ENCODE data around the gene FXR1.

FXR1 gene

DNA sequence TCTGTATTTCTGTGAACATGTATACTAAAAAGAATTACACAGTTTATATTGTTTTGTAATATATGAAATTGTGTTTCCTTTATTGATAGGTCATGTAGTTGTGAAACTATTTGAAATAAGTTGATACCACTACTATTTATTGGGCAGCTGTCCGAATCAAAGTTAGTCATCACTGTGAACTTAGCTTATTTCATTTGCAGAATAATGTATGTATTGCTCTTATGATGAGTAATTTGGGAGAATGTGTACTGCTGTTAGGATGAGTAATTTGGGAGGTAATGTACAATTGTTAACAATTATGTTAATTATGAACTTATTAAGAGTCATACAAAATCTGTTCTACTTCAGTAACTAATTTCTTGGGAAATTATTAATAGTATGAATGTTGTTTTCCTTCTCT, 22.2 kb downstream of the FXR1 start:
- Histone ChIP-seq H3K4me1 (ENCODE audit: control insufficient read depth, insufficient read depth, low read depth, low read length) (peaks cover 5% of the 10 kb centered on the region), H3K9ac (ENCODE audit: low read length) (no peak overlapping the region), H3K4me3 (ENCODE audit: insufficient read depth in 1 of 2, low read depth in 1 of 2, low read length in 2 of 2) (no peak overlapping the region), H3K27ac (ENCODE audit: low read length, poor library complexity, severe bottlenecking) (no peak overlapping the region), H3K18ac (ENCODE audit: low read depth in 1 of 2, low read length in 2 of 2) (no peak overlapping the region), H3K79me1 (replicated peaks; ENCODE audit: low read length, poor library complexity, severe bottlenecking) (peaks cover 1% of the 10 kb centered on the region), H2AK5ac (ENCODE audit: low read length, severe bottlenecking) (no peak overlapping the region), H3K27me3 (ENCODE audit: control insufficient read depth in 1 of 2, insufficient read depth in 1 of 2, low read length in 2 of 2) (no peaks in the 10 kb centered on the region), H3K9me3 (ENCODE audit: control insufficient read depth, low read length) (no peaks in the 10 kb centered on the region), H3K23ac (ENCODE audit: low read length in 2 of 2) (no peak overlapping the region), H2BK120ac (ENCODE audit: low read depth, low read length) (no peak overlapping the region), H4K91ac (ENCODE audit: low read length) (no peak overlapping the region), H3K4ac (ENCODE audit: low read depth in 1 of 2, low read length in 2 of 2) (no peak overlapping the region), H3K4me2 (ENCODE audit: low read length, poor library complexity, severe bottlenecking) (no peak overlapping the region), H4K8ac (ENCODE audit: low read length) (no peak overlapping the region), H2BK15ac (ENCODE audit: low read depth, poor library complexity, severe bottlenecking) (no peak overlapping the region), H2BK5ac (ENCODE audit: low read depth, low read length, poor library complexity, severe bottlenecking) (no peak overlapping the region), H3K36me3 (ENCODE audit: control insufficient read depth in 1 of 2, insufficient read depth in 2 of 2, low read depth in 1 of 2, low read length in 2 of 2) (peaks cover 7 to 49% of the 10 kb centered on the region in 2 experiments), H2AFZ (ENCODE audit: low read depth, low read length) (no peak overlapping the region), H2BK12ac (ENCODE audit: low read length in 2 of 2) (no peak overlapping the region), H3K14ac (ENCODE audit: low read length in 2 of 2) (no peak overlapping the region)
- DNase-seq = no peak
- 89% methylated on average over 1 of the region's 1 CpG for WGBS

DNA sequence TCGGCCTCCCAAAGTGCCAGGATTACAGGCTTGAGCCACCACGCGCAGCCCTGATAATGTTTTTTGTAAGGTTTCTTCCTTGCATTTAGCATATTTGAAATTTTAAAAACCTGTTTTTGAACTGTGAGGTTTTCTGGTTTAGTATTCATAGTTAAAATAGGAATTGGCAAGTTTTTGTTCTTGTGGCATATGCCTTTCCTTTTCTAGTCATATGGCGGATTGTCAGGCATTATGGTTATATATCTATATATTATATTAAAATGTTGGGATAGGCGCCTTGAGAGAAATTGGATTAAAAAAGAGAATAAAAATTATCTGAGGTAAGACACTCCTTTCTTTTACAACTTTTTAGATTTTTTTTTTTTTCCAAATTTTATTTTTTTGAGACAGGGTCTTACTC, 28.4 kb downstream of the FXR1 start:
- Histone ChIP-seq H2AK5ac (ENCODE audit: low read length, severe bottlenecking) (no peak overlapping the region), H2BK5ac (ENCODE audit: low read depth, low read length, poor library complexity, severe bottlenecking) (no peak overlapping the region)

DNA sequence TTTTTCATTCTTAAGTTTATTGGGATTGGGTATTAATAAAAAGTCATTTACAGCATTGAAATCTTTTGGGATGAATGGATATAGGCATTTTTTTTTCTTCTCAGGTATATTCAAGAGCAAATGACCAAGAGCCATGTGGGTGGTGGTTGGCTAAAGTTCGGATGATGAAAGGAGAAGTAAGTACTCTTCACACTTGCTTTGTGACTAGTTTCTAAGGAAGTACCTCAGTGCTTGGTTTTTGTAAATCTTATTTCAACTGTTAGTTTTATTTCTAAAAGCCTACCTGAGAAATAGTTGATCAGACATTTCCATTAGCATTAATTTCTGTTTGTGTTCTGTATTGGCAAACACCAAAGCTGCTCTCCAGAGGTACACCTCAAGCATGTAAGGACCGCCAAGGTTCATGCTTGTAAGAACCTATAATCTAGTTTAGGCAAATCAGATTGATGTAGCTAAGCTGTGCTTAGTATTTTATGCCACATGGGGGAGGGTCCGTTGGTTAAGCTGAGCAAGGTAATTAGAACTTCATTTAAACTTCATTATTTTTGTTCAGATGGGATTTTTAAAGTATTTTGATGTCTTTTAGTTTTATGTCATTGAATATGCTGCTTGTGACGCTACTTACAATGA, 35.4 kb downstream of the FXR1 start:
- Histone ChIP-seq H3K23ac (ENCODE audit: low read length in 2 of 2) (no peak overlapping the region), H3K27ac (ENCODE audit: low read length, poor library complexity, severe bottlenecking) (no peak overlapping the region), H3K14ac (ENCODE audit: low read length in 2 of 2) (no peak overlapping the region), H4K91ac (ENCODE audit: low read length) (no peak overlapping the region), H3K4me2 (ENCODE audit: low read length, poor library complexity, severe bottlenecking) (no peak overlapping the region), H2BK5ac (ENCODE audit: low read depth, low read length, poor library complexity, severe bottlenecking) (no peak overlapping the region), H3K9ac (ENCODE audit: low read length) (no peak overlapping the region), H3K27me3 (ENCODE audit: control insufficient read depth in 1 of 2, insufficient read depth in 1 of 2, low read length in 2 of 2) (no peaks in the 10 kb centered on the region), H2BK15ac (ENCODE audit: low read depth, poor library complexity, severe bottlenecking) (no peak overlapping the region), H3K4me1 (ENCODE audit: control insufficient read depth, insufficient read depth, low read depth, low read length) (peaks cover 1% of the 10 kb centered on the region), H3K36me3 (ENCODE audit: control insufficient read depth in 1 of 2, insufficient read depth in 2 of 2, low read depth in 1 of 2, low read length in 2 of 2) (peaks cover 26 to 84% of the 10 kb centered on the region in 2 experiments), H2AK5ac (ENCODE audit: low read length, severe bottlenecking) (no peak overlapping the region), H3K79me1 (replicated peaks; ENCODE audit: low read length, poor library complexity, severe bottlenecking) (peaks cover 8% of the 10 kb centered on the region), H3K4me3 (ENCODE audit: insufficient read depth in 1 of 2, low read depth in 1 of 2, low read length in 2 of 2) (no peak overlapping the region), H2AFZ (ENCODE audit: low read depth, low read length) (no peak overlapping the region), H4K8ac (ENCODE audit: low read length) (no peak overlapping the region), H3K9me3 (ENCODE audit: control insufficient read depth, low read length) (no peaks in the 10 kb centered on the region), H3K4ac (ENCODE audit: low read depth in 1 of 2, low read length in 2 of 2) (no peak overlapping the region), H2BK12ac (ENCODE audit: low read length in 2 of 2) (no peak overlapping the region), H2BK120ac (ENCODE audit: low read depth, low read length) (no peak overlapping the region), H3K18ac (ENCODE audit: low read depth in 1 of 2, low read length in 2 of 2) (no peak overlapping the region)
- no peak for DNase-seq
- 96% methylated on average over 3 of the region's 4 CpGs for WGBS

More for the DNA sequence above, 28.4 kb downstream of the FXR1 start:
- H3K4ac ChIP-seq (ENCODE audit: low read depth in 1 of 2, low read length in 2 of 2) = no peak overlapping the region
- H3K36me3 ChIP-seq (ENCODE audit: control insufficient read depth in 1 of 2, insufficient read depth in 2 of 2, low read depth in 1 of 2, low read length in 2 of 2) = peaks cover 18 to 69% of the 10 kb centered on the region in 2 experiments
- H3K4me2 ChIP-seq (ENCODE audit: low read length, poor library complexity, severe bottlenecking) = no peak overlapping the region
- no peak overlapping the region for H3K9ac ChIP-seq (ENCODE audit: low read length)
- no peak overlapping the region for H3K23ac ChIP-seq (ENCODE audit: low read length in 2 of 2)
- H2BK15ac ChIP-seq (ENCODE audit: low read depth, poor library complexity, severe bottlenecking) = no peak overlapping the region
- H2BK120ac ChIP-seq (ENCODE audit: low read depth, low read length) = no peak overlapping the region
- H2AFZ ChIP-seq (ENCODE audit: low read depth, low read length) = no peak overlapping the region
- no peak overlapping the region for H3K4me3 ChIP-seq (ENCODE audit: insufficient read depth in 1 of 2, low read depth in 1 of 2, low read length in 2 of 2)
- H3K18ac ChIP-seq (ENCODE audit: low read depth in 1 of 2, low read length in 2 of 2) = no peak overlapping the region
- H4K8ac ChIP-seq (ENCODE audit: low read length) = no peak overlapping the region
- H3K27me3 ChIP-seq (ENCODE audit: control insufficient read depth in 1 of 2, insufficient read depth in 1 of 2, low read length in 2 of 2) = no peaks in the 10 kb centered on the region
- 98% methylated on average over 3 of the region's 5 CpGs for WGBS
- DNase-seq = no peak
- H4K91ac ChIP-seq (ENCODE audit: low read length) = no peak overlapping the region
- no peaks in the 10 kb centered on the region for H3K9me3 ChIP-seq (ENCODE audit: control insufficient read depth, low read length)
- no peak overlapping the region for H2BK12ac ChIP-seq (ENCODE audit: low read length in 2 of 2)
- H3K27ac ChIP-seq (ENCODE audit: low read length, poor library complexity, severe bottlenecking) = no peak overlapping the region
- peaks cover 1% of the 10 kb centered on the region for H3K4me1 ChIP-seq (ENCODE audit: control insufficient read depth, insufficient read depth, low read depth, low read length)
- H3K79me1 ChIP-seq (replicated peaks; ENCODE audit: low read length, poor library complexity, severe bottlenecking) = peaks cover 1% of the 10 kb centered on the region
- no peak overlapping the region for H3K14ac ChIP-seq (ENCODE audit: low read length in 2 of 2)

DNA sequence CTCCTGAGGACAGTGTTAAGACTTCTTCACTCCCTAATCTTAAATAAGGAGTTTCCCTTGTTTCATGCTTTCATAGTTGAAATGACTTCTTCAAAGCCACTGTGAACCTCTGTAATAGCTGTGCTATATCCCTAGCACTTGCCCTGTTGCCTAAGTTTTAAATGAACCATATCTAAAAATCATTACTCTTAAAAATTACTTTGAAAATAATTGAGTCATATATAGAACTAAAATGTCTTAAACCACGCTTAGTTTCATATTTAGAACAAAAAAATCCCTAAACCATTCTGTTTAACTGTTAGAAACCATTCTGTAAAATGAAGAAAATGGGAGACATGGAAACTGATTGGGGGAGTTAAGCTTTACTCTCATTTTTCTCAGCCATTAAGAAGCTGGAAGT, 47.2 kb downstream of the FXR1 start:
- H2BK5ac ChIP-seq (ENCODE audit: low read depth, low read length, poor library complexity, severe bottlenecking) = no peak overlapping the region
- H3K9me3 ChIP-seq (ENCODE audit: control insufficient read depth, low read length) = no peaks in the 10 kb centered on the region
- no peak overlapping the region for H2AK5ac ChIP-seq (ENCODE audit: low read length, severe bottlenecking)
- H3K4ac ChIP-seq (ENCODE audit: low read depth in 1 of 2, low read length in 2 of 2) = no peak overlapping the region
- H3K9ac ChIP-seq (ENCODE audit: low read length) = no peak overlapping the region
- H3K27ac ChIP-seq (ENCODE audit: low read length, poor library complexity, severe bottlenecking) = no peak overlapping the region
- H2BK120ac ChIP-seq (ENCODE audit: low read depth, low read length) = no peak overlapping the region
- H3K79me1 ChIP-seq (replicated peaks; ENCODE audit: low read length, poor library complexity, severe bottlenecking) = peaks cover 10% of the 10 kb centered on the region
- H3K4me2 ChIP-seq (ENCODE audit: low read length, poor library complexity, severe bottlenecking) = no peak overlapping the region
- no peak overlapping the region for H3K23ac ChIP-seq (ENCODE audit: low read length in 2 of 2)
- DNase-seq = no peak
- no peak overlapping the region for H4K8ac ChIP-seq (ENCODE audit: low read length)
- H4K91ac ChIP-seq (ENCODE audit: low read length) = no peak overlapping the region
- H3K14ac ChIP-seq (ENCODE audit: low read length in 2 of 2) = no peak overlapping the region
- no peak overlapping the region for H2AFZ ChIP-seq (ENCODE audit: low read depth, low read length)
- H3K36me3 ChIP-seq (ENCODE audit: control insufficient read depth in 1 of 2, insufficient read depth in 2 of 2, low read depth in 1 of 2, low read length in 2 of 2) = peaks cover 9 to 92% of the 10 kb centered on the region in 2 experiments
- no peak overlapping the region for H2BK15ac ChIP-seq (ENCODE audit: low read depth, poor library complexity, severe bottlenecking)
- no peaks in the 10 kb centered on the region for H3K4me1 ChIP-seq (ENCODE audit: control insufficient read depth, insufficient read depth, low read depth, low read length)
- H3K18ac ChIP-seq (ENCODE audit: low read depth in 1 of 2, low read length in 2 of 2) = no peak overlapping the region
- H2BK12ac ChIP-seq (ENCODE audit: low read length in 2 of 2) = no peak overlapping the region
- H3K4me3 ChIP-seq (ENCODE audit: insufficient read depth in 1 of 2, low read depth in 1 of 2, low read length in 2 of 2) = no peak overlapping the region
- H3K27me3 ChIP-seq (ENCODE audit: control insufficient read depth in 1 of 2, insufficient read depth in 1 of 2, low read length in 2 of 2) = no peaks in the 10 kb centered on the region
- WGBS = no CpG with 5 or more reads among the region's 1 CpG
